Non-pigmented ciliary epithelial cell (primary cell): ENCODE measurements around the gene NUBP1.

ENCODE experiments used
- DNase-seq: peaks from one replicate; pipeline ENCODE4 v3.0.0-alpha.2; 2010; ENCODE audit warnings: low read depth

NUBP1 gene

GRCh38 chr16:10806698-10807097 lies 63.1 kb downstream of the NUBP1 start:
- no peak for DNase-seq

- no peak for DNase-seq
These were observed 64.6 kb downstream of the NUBP1 start for GRCh38 chr16:10808218-10808617.

- no peak for DNase-seq
These were observed 65.2 kb downstream of the NUBP1 start for GRCh38 chr16:10808850-10809249.

GRCh38 chr16:10809706-10810105 lies 66.1 kb downstream of the NUBP1 start:
- no peak for DNase-seq

- DNase-seq: no peak
These were observed 68.9 kb downstream of the NUBP1 start for GRCh38 chr16:10812312-10813098.

GRCh38 chr16:10813099-10813455 lies 69.4 kb downstream of the NUBP1 start:
- no peak for DNase-seq

GRCh38 chr16:10817514-10817913 lies 73.9 kb downstream of the NUBP1 start:
- DNase-seq: no peak

- no peak for DNase-seq
These were observed 74.6 kb downstream of the NUBP1 start, which contains the start of gene TVP23A for GRCh38 chr16:10817963-10818941. TVP23A (minus strand) TSS chr16:10818794; CDS start chr16:10818493, 301 bp downstream.
